ENCODE data around the gene CDK16. TPM values are rescaled to one million over a fixed set of nuclear protein-coding genes. Genes with fewer than 3 reads are reported as not detected.

Gene CDK16
- total RNA-seq: 10 to 100 TPM; 48.7 to 54.2 TPM

GRCh38 chrX:47218280-47218919 is at the start of gene CDK16:
CDK16 (plus strand) TSS chrX:47218681; CDS start chrX:47223558, 4,877 bp downstream.
- POLR2A ChIA-PET: interaction anchor here (0.7 to 2.6 kb wide), 5 partner anchors 10 to 166 kb away, joined by 3 to 13 read pairs (median 5); partner anchors contain the start of gene USP11
- CTCF ChIA-PET: interaction anchor here (1.0 kb wide), 3 partner anchors 27 to 240 kb away, joined by 3 to 4 read pairs (median 4); no protein-coding TSS in a partner anchor

- ChIA-PET POLR2A (no interaction called here), CTCF (no interaction called here)
These were observed 49.2 kb upstream of the CDK16 start for GRCh38 chrX:47169273-47169672.

DNA sequence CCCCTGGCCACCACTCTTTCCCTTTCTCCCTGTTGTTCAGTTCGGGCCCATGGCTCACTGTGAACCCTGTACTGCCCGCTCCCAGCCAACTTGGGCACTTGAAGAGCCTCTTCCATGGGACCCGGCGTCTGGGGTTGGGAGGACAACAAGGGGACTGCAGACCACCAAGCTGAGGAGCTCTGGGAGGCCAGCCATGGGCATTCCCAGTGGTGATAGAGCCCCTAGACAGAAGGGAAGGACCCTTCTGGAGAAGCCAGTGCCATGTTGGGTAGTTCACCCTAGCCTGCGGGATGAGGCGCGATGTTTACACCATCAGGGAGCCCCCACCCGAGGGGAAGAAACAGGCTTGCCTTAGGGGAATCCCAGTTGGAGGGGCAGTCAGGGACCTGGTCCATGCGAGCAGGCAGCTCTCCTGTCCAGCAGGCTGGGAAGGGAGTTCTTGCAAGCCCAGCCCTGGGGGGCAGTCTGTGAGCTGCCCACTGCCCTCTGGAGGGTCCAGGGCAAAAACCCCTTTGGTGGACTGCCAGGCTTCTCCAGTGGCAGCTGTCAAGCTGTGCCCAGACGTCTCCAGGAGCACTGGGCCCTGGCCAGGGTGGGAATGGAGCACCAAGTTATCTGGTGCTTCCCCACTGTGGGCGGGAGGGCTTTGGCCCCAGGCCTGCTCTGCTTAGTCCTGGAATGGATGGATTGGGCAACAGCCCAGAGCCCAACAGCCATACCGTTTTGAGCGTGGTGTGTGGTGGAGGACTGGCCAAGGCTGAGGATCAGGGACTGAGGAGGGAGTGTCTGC is 48.6 kb upstream of the CDK16 start:
- POLR2A ChIA-PET: no interaction called here
- CTCF ChIA-PET: no interaction called here

DNA sequence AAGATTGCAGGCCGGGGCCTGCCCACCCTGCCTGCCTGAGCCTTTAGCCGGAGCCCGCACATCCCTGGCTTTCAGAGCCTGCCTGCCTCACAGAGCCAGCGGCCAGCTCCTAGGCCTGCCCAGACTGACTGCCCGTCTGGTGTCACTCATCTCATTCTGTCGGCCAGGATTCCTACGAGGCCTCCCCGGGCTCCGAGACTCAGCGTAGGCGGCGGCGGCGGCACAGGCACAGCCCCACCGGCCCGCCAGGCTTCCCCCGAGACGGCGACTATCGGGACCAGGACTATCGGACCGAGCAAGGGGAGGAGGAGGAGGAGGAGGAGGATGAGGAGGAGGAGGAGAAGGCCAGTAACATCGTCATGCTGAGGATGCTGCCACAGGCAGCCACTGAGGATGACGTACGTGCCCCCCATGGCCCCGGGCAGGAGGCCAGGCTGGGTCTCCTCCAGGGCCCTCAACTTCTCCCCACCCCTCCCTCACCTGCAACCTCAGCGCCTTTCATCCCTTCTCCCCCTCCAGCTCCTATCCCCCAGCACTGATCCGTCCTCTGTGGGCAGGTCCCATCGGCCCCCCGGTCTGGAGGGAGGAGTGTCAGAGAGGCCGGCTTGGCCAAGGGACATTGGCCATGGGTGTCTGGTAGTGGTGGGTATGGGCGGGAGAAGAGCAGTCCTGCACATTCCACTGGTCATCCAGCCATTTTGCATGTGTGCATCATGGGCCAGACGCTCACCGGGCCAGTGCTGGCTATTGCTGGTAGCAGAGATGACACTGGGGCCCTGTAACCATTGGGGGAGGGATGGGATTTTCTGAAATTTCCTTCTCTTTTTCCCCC is 47.4 kb upstream of the CDK16 start:
- ChIA-PET CTCF (interaction anchor here (1.3 kb wide), 1 partner anchor 13 kb away, joined by 4 read pairs; no protein-coding TSS in a partner anchor), POLR2A (no interaction called here)

DNA sequence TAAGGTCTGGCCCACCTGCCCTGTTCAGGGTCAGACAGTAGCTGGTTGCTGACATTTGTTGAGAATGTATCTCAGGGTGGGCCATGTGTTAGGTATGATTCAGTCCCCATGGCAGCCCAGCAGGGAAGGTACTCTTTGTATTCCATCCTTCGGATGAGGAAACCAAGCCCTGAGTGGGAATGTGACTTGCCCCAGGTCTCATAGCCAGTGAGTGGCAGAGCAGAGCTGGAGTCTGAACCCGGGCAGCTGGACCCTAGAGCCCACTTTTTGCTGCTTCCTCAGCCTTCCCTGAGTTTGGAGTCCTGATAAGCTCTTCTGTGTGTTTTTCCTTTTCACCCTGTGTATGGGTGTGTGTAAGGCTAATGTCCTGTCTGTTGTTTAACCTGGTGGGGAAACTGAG is 46.5 kb upstream of the CDK16 start:
- POLR2A ChIA-PET: no interaction called here
- CTCF ChIA-PET: interaction anchor here (1.3 kb wide), 1 partner anchor 14 kb away, joined by 4 read pairs; no protein-coding TSS in a partner anchor

GRCh38 chrX:47172549-47172948 is 45.9 kb upstream of the CDK16 start:
- ChIA-PET POLR2A (interaction anchor here (0.6 kb wide), 1 partner anchor 908 kb away, joined by 5 read pairs; no protein-coding TSS in a partner anchor), CTCF (interaction anchor here (1.3 kb wide), 1 partner anchor 15 kb away, joined by 4 read pairs; no protein-coding TSS in a partner anchor)

GRCh38 chrX:47172971-47173792 is 45.3 kb upstream of the CDK16 start:
- CTCF ChIA-PET: no interaction called here
- POLR2A ChIA-PET: interaction anchor here (0.6 kb wide), 1 partner anchor 907 kb away, joined by 5 read pairs; no protein-coding TSS in a partner anchor

- POLR2A ChIA-PET: no interaction called here
These were observed 44.1 kb upstream of the CDK16 start for GRCh38 chrX:47174376-47174775.

DNA sequence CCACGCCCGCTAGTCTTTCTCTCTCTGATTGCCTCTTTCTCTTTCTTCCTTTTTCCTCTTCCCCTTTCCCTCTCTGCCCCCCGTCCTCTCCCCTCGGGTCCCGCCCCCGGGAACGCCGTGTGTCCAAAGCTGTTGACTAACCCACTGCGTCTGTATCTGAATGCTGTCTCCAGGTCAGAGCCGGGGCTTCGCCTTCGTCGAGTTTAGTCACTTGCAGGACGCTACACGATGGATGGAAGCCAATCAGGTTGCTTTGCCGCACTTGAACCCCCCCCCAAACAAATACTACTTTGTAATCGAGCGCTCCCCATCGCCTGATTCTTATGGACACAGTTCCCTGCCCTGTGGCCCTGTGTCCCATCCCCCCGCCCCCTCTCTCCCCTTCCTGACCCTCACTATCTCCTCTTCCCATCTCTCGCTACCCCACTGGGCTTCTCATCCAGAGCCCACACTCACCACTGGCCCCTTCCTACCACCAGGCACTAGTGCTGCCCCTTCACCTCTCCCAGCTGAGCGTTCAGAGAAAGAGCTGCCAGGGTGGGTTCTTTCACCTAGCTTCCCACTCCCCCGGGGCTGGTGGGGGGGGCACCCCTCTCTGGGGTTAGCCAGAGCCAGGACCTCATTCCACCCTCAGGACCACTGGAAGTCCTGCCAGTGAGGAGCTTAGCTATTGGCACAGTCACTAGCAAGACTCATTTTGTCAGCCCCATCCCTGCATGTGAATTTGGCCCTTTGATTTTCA is 43.5 kb upstream of the CDK16 start:
- POLR2A ChIA-PET: no interaction called here
- CTCF ChIA-PET: no interaction called here

More at GRCh38 chrX:47174376-47174775, 44.1 kb upstream of the CDK16 start:
- CTCF ChIA-PET: no interaction called here

DNA sequence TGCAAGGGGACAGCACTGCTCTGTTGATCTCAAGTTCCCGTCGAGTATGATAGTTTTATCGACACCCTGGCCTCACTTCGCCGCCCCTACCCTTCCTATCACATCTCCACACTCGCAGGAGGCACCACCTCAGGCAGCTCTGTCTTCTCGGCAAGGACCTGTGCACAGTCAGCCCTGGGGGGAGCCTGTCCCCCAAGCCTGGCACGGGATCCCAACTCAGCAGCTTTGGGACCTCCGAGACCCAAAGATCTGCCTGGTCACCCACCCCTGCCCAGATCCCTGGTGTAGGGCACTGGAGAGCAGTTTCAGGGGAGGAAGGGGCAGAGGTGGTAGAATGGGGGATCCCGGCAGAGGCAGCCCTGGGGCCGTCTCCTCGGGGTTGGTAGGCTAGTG is 42.9 kb upstream of the CDK16 start:
- ChIA-PET POLR2A (no interaction called here), CTCF (no interaction called here)

DNA sequence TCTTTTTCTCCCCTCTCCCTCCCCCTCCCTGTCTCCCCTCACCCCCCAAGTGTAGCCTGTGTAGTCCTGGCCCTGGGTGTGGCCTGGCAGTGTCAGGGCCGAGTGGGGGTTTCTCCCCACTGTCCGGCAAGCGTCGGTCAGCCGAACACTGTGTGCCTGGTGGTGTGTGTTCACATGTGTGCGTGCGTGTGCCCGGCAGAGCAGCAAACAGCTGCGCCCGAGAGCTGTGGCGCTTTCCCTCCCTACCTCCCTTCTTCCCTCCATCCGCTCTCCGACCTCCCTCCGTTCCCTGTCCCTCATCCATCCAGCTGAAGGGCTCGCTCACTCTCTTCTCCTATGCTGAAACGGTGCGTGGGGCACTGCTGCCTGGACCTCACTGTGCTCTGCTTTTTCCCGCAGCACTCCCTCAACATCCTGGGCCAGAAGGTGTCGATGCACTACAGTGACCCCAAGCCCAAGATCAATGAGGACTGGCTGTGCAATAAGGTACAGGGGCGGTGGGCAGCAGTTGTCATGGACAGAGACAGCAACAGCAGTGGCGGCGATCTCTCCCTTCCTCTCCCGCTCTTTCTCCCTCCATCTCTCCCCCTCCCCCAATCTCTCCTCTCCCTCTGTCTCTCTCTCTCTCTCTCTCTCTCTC is 42.3 kb upstream of the CDK16 start:
- ChIA-PET CTCF (no interaction called here), POLR2A (no interaction called here)

- CTCF ChIA-PET: no interaction called here
- POLR2A ChIA-PET: no interaction called here
These were observed 41.4 kb upstream of the CDK16 start for GRCh38 chrX:47177079-47177478.

GRCh38 chrX:47178337-47178736 is 40.1 kb upstream of the CDK16 start:
- ChIA-PET CTCF (no interaction called here), POLR2A (no interaction called here)

- POLR2A ChIA-PET: no interaction called here
- CTCF ChIA-PET: no interaction called here
These were observed 39.1 kb upstream of the CDK16 start for GRCh38 chrX:47179221-47179927.

DNA sequence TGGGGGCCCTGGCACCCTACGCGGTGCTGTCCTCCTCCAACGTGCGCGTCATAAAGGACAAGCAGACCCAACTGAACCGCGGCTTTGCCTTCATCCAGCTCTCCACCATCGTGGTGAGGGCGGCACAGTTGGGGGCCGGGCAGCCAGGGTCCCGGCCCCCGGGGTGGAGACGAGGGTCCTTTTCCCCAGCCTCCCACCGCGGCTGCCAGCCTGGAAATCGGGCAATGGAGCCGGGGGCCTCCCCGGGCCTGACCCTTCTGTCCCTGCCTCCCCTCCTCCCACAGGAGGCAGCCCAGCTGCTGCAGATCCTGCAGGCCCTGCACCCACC is 38.6 kb upstream of the CDK16 start:
- ChIA-PET CTCF (no interaction called here), POLR2A (no interaction called here)

DNA sequence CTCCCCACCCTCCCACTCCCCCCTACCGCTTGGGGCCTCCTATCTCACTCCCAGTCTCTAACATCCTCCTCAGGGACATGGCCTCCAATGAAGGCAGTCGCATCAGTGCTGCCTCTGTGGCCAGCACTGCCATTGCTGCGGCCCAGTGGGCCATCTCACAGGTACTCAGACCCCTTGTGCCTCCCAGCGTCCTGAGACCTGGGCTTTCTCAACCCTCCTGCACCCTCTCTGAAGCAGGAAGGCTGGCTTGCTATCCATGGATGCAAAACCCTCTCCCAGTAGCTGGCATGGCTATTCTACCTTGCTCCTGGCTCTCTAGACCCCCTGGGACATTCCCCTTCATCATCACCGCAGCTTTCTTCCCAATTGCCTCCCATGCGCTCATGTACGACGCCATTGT is 38.1 kb upstream of the CDK16 start:
- ChIA-PET POLR2A (no interaction called here), CTCF (no interaction called here)

DNA sequence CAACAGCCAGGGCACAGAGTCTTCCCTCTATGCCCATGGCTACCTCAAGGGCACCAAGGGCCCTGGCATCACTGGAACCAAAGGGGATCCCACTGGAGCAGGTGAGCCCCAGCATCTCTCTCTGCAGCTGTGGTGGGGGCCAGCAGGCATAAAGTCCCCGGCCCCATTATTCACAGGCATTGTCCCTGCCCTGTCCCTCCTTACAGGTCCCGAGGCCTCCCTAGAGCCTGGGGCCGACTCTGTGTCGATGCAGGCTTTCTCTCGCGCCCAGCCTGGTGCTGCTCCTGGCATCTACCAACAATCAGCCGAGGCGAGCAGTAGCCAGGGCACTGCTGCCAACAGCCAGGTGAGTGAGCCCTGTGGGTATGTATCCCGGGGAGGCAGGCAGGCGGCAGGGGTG is 37.2 kb upstream of the CDK16 start:
- ChIA-PET CTCF (no interaction called here), POLR2A (no interaction called here)

GRCh38 chrX:47182106-47182700 is 36.3 kb upstream of the CDK16 start:
- ChIA-PET POLR2A (no interaction called here), CTCF (no interaction called here)
